ENCODE data around the gene MALSU1. TPM values are rescaled to one million over a fixed set of nuclear protein-coding genes. Genes with fewer than 3 reads are reported as not detected.
A peak's percentile ranks its signal among the peaks of the same experiment; 100 is the strongest.

Gene MALSU1
- total and polyA plus RNA-seq, 2 experiments from 2014 or later: 86.7 to 99.5 TPM

DNA sequence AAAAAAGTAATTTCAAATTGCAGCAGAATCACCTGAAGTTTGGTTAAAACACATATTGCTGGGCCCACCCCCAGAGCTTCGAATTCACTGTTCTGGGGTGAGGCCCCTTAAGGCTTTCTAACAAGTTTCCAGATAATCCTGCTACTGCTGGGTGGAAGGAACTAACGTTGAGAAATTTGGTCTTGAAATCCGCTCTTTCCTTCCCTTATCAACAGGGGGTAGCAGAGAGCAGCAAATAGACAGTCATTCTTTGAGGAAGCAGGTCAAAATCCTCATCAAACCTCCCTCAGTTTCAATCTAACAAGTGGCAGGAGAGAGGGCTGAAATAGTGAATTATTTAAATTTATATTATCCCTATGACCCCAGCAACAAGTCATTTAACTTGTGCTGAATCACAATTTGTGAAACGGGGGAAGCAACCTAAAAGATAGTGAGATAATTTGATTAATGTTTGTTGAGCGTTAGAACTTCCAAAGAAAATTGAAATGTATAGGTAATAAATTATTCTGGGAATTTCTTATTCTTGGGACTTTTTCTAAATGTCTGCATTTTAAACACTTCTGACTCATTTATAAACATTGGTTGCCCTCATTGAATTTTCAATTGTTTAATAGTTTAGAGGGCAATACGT, 21.7 kb upstream of the MALSU1 start:
- Histone ChIP-seq H3K9me3 (ENCODE audit: low read depth) (no peaks in the 10 kb centered on the region), H3K27ac (no peak overlapping the region), H3K4me3 (no peak overlapping the region), H3K4me1 (ENCODE audit: low read depth) (no peaks in the 10 kb centered on the region), H3K36me3 (no peaks in the 10 kb centered on the region), H3K27me3 (no peaks in the 10 kb centered on the region)
- TF ChIP-seq, protein P1, sequence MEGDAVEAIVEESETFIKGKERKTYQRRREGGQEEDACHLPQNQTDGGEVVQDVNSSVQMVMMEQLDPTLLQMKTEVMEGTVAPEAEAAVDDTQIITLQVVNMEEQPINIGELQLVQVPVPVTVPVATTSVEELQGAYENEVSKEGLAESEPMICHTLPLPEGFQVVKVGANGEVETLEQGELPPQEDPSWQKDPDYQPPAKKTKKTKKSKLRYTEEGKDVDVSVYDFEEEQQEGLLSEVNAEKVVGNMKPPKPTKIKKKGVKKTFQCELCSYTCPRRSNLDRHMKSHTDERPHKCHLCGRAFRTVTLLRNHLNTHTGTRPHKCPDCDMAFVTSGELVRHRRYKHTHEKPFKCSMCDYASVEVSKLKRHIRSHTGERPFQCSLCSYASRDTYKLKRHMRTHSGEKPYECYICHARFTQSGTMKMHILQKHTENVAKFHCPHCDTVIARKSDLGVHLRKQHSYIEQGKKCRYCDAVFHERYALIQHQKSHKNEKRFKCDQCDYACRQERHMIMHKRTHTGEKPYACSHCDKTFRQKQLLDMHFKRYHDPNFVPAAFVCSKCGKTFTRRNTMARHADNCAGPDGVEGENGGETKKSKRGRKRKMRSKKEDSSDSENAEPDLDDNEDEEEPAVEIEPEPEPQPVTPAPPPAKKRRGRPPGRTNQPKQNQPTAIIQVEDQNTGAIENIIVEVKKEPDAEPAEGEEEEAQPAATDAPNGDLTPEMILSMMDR (IDR thresholded peaks at IDR 0.05; ENCODE audit: low read depth, low read length): peak; percentile 86
- DNase-seq (ENCODE audit: low read depth in 1 of 2, low spot score in 1 of 2): peak; percentile 73 to 83

DNA sequence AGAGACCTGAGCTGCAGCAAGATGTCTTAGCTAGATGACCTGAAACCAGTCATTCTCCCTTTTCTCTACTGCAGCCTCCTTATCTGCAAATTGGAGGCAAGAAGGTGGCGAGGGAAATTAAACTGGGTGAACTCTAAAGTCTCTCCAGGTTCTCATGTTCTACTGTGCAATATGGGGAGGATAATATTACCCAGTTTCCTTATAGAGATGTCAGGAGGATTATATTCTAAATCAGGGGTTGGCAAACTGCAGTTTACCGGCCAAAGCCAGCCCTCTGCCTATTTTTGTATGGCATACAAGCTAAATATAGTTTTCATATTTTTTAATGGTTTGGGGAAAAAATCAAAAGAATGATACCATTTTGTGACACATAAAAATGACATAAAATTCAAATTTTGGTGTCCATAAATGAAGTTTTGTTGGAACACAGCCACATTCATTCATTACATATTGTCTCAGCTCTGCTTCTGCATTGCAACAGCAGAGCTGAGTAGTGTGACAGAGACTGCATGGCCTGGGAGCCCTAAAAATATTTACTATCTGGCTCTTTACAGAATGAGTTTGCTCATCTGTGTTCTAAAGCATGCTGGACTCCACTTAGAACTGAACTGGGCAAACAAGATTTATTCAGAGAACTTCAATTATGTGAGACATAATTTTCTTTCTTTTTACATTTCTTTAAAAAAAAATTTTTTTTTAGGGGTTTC, 19.2 kb upstream of the MALSU1 start:
- Histone ChIP-seq H3K9me3 (ENCODE audit: low read depth) (no peaks in the 10 kb centered on the region), H3K27me3 (no peaks in the 10 kb centered on the region), H3K4me3 (no peak overlapping the region), H3K4me1 (ENCODE audit: low read depth) (no peaks in the 10 kb centered on the region), H3K27ac (no peak overlapping the region), H3K36me3 (no peaks in the 10 kb centered on the region)
- DNase-seq (ENCODE audit: low read depth in 1 of 2, low spot score in 1 of 2): no peak
- TF ChIP-seq, protein P1 (IDR thresholded peaks at IDR 0.05; ENCODE audit: low read depth, low read length): no peak

DNA sequence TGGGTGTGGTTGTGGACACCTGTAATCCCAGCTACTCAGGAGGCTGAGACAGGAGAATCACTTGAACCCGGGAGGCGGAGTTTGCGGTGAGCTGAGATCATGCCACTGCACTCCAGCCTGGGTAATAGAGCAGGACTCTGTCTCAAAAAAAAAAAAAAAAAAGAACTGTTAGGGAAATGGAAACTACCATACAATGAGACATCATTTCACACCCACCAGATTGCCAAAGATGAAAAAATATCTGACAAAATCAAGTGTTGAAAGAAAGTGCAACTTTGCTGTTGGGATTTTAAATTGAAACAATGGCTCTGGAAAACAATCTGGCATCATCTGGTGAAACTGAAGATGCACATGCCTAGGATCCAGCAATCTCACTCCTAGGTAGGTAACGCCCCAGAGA, 16.1 kb upstream of the MALSU1 start:
- no peaks in the 10 kb centered on the region for H3K27me3 ChIP-seq
- no peaks in the 10 kb centered on the region for H3K4me1 ChIP-seq (ENCODE audit: low read depth)
- no peaks in the 10 kb centered on the region for H3K9me3 ChIP-seq (ENCODE audit: low read depth)
- H3K36me3 ChIP-seq: no peaks in the 10 kb centered on the region
- no peak overlapping the region for H3K4me3 ChIP-seq
- no peak overlapping the region for H3K27ac ChIP-seq
- TF ChIP-seq, protein P1 (IDR thresholded peaks at IDR 0.05; ENCODE audit: low read depth, low read length): no peak
- no peak for DNase-seq (ENCODE audit: low read depth in 1 of 2, low spot score in 1 of 2)

DNA sequence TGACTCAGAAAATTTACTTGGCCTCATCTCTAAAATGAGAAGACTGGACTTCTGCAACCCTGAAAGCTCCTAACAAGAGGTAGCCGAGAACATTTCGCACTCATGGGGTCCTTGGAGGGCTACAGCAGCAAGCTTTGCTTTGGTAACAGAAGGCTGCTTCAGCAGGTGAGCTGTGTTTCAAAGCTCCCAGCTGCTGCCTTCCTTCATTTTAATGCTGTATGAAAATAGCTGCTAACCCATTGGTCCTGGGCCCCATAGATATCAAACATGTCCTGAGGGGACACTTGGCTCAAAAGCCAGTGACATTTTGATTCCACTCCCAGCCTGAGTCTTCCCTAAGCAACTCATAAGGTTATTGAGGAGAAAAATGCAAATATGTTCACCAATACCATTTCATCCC, 14.3 kb upstream of the MALSU1 start:
- no peak overlapping the region for H3K4me3 ChIP-seq
- no peak for DNase-seq (ENCODE audit: low read depth in 1 of 2, low spot score in 1 of 2)
- no peaks in the 10 kb centered on the region for H3K36me3 ChIP-seq
- no peaks in the 10 kb centered on the region for H3K4me1 ChIP-seq (ENCODE audit: low read depth)
- TF ChIP-seq, protein P1 (IDR thresholded peaks at IDR 0.05; ENCODE audit: low read depth, low read length): no peak
- no peak overlapping the region for H3K27ac ChIP-seq
- H3K9me3 ChIP-seq (ENCODE audit: low read depth): no peaks in the 10 kb centered on the region
- H3K27me3 ChIP-seq: no peaks in the 10 kb centered on the region

DNA sequence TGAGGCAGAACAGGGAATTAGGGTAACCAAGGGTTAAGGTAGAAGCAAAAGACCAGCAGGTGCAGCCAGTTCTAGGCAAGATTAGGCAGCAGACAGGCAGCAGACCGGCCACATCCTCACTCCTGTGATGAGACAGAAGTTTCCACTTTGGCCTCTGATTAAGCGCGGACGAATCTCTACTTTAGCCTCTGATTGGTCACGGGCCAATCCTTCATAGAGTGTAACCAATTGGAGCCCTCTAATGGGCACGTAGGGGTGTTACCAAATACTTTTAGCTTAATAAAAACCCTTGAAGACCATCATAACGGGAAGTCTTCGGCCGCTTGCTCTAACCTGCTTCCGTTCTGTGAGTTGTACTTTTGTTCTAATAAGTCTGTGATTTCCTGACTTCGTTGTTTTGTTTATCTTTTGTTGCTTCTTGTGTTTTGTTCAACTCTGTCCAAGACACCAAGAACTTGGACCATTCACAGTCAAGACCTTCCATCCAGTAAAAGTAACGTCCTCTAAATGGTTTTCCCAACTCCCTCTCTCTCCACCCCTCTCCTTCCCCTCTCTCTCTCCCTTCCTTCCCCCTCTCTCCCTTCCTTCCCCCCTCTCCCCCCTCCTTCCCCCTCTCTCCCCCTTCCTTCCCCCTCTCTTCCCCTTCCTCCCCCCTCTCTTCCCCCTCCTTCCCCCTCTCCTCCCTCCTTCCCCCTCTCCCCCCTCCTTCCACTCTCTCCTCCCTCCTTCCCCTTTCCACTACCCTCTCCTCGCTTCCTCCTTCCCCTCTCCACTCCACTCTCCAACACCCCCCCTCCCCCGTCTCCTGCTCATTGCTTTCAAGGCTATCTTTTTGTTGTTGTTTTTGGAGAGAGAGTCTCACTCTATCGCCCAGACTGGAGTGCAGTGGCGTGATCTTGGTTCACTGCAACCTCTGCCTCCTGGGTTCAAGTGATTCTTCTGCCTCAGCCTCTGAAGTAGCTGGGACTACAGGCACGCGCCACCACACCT, 13.2 kb upstream of the MALSU1 start:
- Histone ChIP-seq H3K27me3 (no peaks in the 10 kb centered on the region), H3K9me3 (ENCODE audit: low read depth) (no peaks in the 10 kb centered on the region), H3K27ac (no peak overlapping the region), H3K4me3 (no peak overlapping the region), H3K4me1 (ENCODE audit: low read depth) (no peaks in the 10 kb centered on the region), H3K36me3 (no peaks in the 10 kb centered on the region)
- no peak for DNase-seq (ENCODE audit: low read depth in 1 of 2, low spot score in 1 of 2)
- TF ChIP-seq, protein P1 (IDR thresholded peaks at IDR 0.05; ENCODE audit: low read depth, low read length): no peak
